GM21381 (cell line): ENCODE results near the gene PCBP3.
"Not testable (repeated sequence)": the region's sequence is repeated elsewhere in the genome, so short reads cannot be mapped to it uniquely, and the experiment has no call there.

Experiments
- ATAC-seq: cut with Tn5 transposase; IDR thresholded peaks from one replicate; pipeline ENCODE4 v1.9.1; 2021; ENCODE audit warnings: mild to moderate bottlenecking, moderate library complexity; ENCODE audit not compliant: unreplicated experiment

PCBP3 gene

GRCh38 chr21:45634511-45635183, 8.9 kb upstream of the PCBP3 start:
- ATAC-seq, result no peak

GRCh38 chr21:45635271-45636151, 8.0 kb upstream of the PCBP3 start:
- ATAC-seq, result no peak

GRCh38 chr21:45636459-45636858, 7.1 kb upstream of the PCBP3 start:
- no peak for ATAC-seq

- no peak for ATAC-seq
Observed at GRCh38 chr21:45636951-45637646, 6.4 kb upstream of the PCBP3 start.

GRCh38 chr21:45637883-45638282, 5.6 kb upstream of the PCBP3 start:
- ATAC-seq, result no peak

GRCh38 chr21:45638707-45639106, 4.8 kb upstream of the PCBP3 start:
- no peak for ATAC-seq

GRCh38 chr21:45639206-45640000, 4.1 kb upstream of the PCBP3 start:
- ATAC-seq, result no peak

- no peak for ATAC-seq
Observed at GRCh38 chr21:45640001-45640887, 3.3 kb upstream of the PCBP3 start.

- ATAC-seq, result no peak
Observed at GRCh38 chr21:45640888-45641479, 2.5 kb upstream of the PCBP3 start.

GRCh38 chr21:45641480-45642035, 2.0 kb upstream of the PCBP3 start:
- no peak for ATAC-seq

- no peak for ATAC-seq
Observed at GRCh38 chr21:45642122-45642813, 1.3 kb upstream of the PCBP3 start.

GRCh38 chr21:45644041-45644906, 749 bp downstream of the PCBP3 start:
- no peak for ATAC-seq

- ATAC-seq, result no peak
Observed at GRCh38 chr21:45651921-45652320, 8.4 kb downstream of the PCBP3 start.

- ATAC-seq, result no peak
Observed at GRCh38 chr21:45655124-45655523, 11.6 kb downstream of the PCBP3 start.

GRCh38 chr21:45656114-45656513, 12.6 kb downstream of the PCBP3 start:
- not testable (repeated sequence) for ATAC-seq

GRCh38 chr21:45661913-45662622, 18.5 kb downstream of the PCBP3 start:
- ATAC-seq, result not testable (repeated sequence)
